HG03521 (cell line): ENCODE data around the gene SLC25A15.
"Not testable (repeated sequence)": the region's sequence is repeated elsewhere in the genome, so short reads cannot be mapped to it uniquely, and the experiment has no call there.

Source experiments
- ATAC-seq: cut with Tn5 transposase; IDR thresholded peaks from one replicate; pipeline ENCODE4 v1.9.1; 2021; ENCODE audit warnings: mild to moderate bottlenecking, moderate library complexity; ENCODE audit not compliant: unreplicated experiment

Gene SLC25A15

DNA sequence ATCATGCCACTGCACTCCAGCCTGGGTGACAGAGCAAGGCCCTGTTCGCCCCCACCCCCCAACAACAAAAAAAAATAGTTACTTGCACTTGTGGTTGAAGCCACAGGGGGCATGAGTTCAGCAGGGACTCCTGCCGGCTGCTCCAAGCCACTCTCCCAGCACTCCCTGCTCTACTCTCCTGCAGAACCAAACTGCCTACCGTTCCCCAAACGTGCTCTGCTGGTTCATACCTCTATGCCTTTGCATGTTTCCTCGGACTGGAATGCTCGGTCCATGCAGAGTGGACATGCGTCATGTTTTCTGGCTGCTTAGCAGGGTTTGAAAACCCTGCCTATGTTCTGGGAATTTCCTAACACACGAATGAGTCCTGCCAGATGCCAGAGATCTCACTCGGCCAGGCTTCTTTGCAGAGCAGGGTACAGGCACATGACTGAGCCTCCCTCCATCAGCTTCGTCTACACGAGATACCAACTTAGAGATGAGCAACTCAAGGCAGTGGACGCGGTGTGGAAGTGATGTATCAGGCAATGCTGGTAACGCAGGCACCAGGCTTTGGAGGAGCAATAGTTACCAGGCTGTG lies 8.5 kb upstream of the SLC25A15 start:
- ATAC-seq: no peak

DNA sequence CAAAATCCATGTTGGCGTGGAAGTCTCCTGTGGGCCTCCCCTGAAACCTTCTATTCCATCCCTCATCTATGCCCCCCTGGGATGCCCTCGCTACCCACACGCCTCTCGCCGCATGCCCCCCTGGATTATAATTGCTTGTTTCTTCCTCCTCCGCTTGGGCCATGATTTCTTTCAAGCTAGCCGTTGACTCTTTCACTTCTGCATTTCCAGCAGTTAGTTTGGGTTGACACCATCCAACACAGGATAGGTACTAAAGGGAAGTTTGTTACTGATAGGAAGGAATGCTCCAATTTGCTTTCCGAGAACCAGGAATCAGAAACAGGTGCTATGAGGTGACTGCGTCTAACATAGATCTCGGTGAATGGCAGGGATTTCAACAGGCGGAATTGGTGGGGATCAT lies 7.7 kb upstream of the SLC25A15 start:
- no peak for ATAC-seq

DNA sequence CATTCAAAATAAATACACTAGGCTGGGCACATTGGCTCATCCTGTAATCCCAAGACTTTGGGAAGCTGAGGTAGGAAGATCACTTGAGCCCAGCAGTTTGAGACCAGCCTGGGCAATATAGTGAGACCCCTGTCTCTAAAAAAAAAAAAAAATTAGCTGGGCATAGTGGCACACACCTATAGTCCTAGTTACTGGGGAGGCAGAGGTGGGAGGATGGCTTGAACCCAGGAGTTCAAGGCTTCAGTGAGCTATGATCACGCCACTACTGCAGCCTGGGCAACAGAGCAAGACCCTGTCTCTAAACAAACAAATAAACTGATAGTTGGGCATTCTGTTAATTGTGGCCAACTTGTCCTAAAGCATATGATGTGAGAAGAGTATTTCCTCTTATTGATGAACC lies 6.4 kb upstream of the SLC25A15 start:
- not testable (repeated sequence) for ATAC-seq

DNA sequence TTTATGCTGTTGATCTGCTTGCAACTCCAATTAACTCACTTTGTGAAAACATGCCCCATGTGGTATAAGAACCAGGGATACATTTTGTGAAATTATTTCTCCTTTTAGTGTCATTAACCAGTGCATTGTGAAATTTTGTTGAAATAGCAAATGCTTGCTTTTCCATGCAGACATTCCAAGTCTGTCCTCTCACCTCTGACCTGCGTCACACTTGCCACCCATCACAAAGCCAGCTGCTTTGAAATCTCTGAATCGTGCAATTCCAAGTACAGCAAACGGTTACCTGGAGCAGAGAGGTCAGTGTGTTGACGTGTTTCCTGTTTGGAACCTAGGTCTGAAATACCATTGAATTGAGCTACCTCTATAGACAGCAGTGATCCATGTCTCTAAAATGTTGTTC lies 4.9 kb upstream of the SLC25A15 start:
- ATAC-seq: no peak

DNA sequence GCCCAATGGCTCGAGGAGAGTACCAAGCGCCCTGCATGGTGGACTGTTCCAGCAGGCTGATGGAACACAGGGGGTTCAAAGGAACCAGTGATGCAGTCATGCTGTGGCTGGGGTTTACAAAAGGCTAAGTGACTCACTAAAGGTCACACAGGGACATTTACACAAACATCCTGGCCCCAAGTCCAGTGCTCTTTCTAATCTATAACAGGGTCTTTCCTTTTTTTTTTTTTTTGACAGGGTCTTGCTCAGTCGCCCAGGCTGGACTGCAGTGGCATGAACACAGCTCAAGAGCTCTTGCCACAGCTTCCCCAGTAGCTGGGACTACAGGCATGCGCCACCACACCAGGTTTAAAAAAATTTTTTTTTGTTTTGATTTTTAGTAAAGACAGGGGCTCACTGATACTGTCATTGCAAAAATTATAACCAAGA lies 2.8 kb upstream of the SLC25A15 start:
- no peak for ATAC-seq

DNA sequence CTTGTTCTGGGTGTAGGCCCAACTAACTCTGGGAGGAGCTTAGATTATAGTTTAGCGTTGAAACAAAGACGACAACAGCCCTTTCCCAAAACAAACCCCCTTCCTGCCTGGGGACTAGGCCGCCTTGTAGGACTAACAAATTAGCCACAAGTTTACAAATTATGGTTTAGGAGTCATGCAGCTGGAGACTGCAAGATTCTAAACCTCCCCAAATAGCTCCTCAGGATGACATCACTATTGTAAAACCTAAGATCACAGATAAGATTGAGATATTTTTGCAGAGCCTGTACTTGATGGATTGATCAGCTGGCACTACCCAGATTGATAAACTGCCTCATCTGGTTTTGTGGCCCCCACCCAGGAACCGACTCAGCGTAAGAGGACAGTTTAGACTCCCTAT lies 2.3 kb upstream of the SLC25A15 start:
- ATAC-seq: no peak

DNA sequence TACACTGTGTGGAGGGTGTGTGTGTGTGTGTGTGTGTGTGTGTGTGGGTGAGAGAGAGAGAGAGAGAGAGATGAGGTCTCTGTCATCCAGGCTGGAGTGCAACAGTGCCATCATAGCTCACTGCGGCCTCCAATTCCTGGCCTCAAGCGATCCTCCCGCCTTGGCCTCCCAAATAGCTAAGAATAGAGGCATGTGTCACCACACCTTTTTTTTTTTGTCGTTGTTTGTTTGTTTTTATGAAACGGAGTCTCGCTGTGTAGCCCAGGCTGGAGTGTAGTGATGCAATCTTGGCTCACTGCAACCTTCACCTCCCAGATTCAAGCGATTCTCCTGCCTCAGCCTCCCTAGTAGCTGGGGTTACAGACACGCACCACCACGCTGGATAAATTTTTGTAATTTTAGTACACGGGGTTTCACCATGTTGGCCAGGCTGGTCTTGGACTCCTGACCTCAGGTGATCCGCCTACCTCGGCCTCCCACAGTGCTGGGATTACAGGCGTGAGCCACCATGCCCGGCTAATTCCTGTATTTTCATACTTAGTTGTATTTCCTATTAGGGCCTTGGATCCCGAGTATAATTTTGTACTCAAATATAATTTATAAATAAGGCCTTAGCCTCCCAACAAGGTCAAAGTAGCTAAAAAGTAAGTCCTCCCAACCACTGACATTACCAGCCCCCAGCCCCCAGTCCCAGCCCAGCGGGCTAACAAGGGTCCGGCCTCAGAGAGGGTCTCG lies 704 bp upstream of the SLC25A15 start:
- ATAC-seq: not testable (repeated sequence)

DNA sequence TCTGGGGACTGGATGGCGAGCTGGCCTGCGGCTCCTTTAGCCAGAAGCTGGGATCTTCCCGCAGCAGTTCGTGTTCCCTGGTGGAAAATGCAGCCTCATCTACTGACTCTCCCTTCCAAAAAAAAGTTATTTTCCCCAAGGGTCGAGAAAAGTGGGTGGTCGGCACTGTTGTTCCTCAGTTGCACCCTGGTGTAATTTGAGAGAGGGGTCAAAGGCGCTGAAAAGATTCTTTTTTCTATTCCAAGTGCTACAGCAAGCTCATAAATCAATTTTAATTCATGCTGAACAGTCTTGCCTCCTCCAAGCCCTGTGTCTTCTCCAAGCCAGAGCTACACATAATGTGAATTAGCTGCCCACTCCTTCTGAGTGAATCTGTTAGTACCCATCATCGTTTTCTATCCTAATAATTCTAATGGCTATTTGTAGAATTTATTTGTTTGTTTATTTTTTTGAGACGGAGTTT lies 774 bp downstream of the SLC25A15 start:
- ATAC-seq: no peak

DNA sequence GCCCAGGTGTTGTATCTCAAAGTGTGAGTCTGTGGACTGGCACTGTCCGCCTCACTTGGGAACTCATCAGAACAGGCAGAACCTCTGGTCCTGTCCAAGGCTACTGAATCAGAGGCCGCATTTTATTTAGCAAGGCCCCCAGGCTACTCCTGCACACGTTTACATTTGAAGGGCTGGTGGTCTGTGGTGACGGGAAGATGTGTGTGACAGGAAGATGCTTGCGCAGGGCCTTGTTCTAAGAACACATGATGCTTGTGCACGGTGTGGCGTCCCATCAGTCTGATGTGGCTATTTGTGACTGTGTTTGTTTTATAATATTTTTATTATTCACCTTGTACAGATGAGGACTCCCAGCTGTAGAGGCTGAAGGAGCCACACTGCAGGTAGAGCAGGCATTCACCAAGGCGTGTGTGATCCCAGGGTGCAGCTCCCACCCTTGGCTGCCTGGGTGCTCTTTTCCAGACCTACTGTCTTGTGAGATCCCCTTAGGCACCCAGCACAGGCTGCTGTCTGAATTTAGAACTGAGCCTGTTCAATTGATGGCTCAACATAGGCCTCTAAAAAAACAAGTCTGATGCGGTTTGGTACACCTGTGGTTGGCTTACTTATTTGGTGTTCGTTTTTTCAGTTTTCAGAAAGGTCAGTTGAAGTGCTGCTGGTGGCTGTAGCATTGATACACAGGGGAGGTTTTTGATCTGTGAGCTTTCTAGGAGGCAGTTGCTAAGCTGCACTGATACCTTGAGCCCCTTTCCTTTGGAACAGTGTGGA lies 3.1 kb downstream of the SLC25A15 start:
- ATAC-seq: no peak

DNA sequence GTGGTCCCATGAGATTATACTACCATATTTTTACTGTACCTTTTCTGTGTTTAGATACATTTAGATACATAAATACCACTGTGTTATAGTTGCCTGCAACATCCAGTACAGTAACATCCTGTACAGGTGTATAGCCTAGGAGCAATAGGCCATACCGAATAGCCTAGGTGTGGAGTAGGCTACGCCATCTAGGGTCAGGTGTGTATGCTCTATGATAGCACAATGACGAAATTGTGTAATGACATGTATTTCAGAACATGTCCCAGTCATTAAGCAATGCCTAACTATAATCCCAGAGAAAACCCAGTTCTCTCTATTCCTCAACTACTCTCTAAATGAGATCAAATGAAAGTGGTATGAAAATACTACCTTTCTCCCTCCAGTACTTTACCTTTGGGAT lies 3.9 kb downstream of the SLC25A15 start:
- ATAC-seq: no peak

DNA sequence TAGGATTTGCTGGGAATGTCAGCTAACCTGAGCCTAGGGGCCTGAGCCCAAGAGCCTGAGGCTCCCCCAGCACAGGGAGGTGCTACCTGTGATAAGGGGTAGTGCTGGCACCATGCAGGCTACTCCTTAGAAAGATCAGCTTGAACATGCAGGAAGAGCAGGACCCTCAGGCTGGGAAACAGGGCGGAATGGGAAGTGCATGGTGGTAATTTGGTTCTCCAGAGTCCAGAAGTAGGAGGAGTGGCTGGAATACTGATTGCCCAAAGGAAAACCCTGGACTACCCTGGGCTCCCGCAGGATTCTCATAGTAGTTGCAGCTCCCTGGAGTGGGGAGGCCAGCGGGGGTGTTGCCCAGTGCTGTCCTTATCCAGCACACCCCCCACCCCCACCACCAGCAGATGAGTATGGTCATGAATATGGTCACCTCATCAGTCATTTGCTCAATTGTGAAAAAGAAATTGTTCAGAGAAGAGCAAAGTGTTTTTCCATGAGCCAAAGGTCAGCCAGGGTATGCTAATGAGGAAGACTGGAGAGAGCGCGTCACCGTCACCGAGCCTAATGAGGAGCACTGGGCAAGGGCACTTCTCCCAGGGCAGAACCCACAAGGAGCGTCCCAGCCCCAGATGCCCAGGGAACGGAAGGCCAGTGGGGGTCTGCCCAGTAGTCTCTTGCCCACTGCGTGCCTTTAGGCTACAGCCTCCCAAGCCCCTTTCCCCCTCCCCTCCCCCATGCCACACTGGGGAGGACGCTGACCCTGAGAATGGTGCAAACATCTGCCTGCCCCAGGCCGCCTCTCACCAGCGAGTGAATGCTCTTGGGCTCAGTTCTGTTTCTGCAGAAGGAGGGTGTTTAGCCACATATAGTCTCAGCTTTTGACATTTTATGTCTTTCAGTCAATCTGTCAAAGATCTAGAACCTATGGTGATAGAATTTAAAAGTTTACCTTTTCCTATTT lies 5.3 kb downstream of the SLC25A15 start:
- no peak for ATAC-seq

DNA sequence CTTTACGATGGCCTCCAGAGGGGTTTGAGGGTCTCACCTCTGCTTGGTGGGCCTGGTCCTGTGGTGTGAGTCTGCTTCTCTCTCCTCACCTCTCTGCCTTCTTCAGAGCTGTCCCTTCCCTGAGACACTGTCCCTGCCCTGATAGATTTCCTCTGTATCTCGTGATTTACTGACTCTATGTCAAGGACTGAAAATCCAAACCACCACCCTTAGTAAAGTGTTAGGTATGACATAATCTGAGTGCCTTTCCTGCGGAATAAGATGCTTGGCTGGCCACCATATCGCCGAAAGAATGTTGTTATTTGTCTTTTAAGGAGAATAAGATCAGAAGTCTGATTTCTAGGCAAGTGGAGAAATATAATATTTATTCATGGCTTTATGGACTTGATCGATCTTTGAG lies 7.2 kb downstream of the SLC25A15 start:
- ATAC-seq: no peak

DNA sequence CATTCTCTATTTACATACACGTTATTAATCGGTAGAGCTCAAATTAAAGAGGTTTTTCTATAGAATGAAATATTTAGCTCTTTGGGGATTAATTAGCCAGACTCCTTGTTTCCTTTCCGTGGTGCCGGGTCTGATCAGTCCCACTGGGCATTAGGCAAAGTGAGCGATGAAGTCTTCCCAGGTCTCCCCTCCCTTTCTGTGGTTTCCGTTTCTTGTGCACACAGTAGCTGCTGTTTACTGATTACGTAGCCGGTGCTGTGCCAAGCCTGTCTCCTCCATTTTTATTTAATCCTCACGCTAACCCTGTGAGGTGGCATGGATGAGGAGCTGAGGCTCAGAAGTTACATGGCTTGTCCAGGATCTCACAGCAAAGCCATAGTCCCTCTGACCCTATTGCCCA lies 9.0 kb downstream of the SLC25A15 start:
- no peak for ATAC-seq

DNA sequence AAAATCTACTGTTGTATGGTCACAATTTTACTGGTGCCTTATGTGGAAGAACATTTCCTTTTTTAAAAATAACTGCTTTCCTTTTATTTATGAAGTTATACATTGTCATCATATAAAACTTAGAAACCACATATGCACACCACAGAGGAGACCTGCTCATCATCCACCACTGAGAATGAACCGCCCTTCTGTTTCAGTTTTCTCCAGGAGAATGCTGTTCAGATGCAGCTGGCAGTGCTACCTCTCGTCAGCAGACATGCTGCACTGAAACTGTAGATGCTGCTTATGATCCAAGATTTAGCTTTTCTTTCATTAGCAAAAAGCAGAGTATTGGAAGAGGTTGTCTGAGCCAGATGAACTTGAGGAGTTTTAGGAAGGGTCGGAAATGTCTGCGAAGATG lies 10.1 kb downstream of the SLC25A15 start:
- no peak for ATAC-seq

DNA sequence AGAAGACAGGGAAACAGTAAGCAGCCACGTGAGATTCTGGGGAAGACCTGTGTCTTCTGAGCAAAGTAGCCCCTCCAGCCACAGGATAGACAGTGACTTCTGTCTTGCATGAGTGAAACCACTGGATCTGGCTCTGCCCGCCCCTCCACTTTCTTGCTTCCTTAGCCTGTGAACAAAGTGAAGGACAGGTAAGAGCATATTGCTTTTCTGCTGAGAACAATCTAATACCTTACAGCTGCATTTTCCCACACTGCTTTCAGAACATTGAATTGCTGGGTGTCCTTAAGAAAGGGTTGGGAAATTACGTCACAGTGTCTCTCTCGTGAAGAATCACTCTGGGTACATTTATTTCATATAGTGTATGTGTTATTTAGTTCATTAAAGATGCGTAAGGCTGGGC lies 11.1 kb downstream of the SLC25A15 start:
- ATAC-seq: no peak

DNA sequence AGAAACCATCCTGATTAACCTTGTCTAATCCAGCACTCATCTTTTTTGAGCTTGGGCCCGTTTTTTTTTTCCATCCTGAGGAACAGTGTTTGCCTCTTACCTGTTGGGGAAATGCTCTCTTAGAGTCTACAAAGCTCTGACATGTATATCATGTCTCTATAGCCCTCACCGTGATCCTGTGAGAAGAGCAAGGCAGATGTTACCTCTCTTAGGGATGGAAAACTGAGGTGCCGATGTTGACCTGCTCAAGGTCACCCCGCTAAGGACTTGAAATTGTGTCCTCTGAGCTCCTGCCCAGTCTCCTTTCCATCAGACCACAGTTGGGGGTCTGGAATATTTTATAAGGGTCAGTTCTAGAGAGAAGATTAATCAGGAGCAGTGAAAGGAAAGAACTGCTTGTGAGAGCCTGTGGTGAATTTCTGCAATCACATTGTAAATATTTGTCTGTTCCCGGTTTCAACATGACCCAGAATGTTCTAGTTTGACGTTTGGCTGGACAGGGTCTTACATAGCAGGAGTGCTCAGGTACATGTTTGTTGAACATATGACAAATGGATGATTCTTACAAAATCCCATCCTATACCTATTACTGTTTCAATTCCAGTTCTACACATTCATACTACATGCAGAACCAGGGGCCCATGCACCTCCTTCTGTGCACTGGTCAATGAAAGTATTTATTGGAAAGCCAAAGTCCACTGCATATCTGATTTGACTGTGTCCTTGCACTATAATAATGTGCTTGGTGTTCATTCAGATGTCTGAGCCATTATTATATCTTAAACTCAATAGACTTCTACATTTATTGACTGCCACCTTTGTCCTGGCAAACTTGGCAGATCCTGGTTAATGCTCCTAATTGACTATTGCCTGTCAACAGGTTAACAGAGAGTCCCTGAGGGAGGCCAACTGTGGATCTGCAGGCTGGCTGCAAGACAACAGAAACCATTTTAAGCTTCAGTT lies 12.1 kb downstream of the SLC25A15 start:
- ATAC-seq: no peak

DNA sequence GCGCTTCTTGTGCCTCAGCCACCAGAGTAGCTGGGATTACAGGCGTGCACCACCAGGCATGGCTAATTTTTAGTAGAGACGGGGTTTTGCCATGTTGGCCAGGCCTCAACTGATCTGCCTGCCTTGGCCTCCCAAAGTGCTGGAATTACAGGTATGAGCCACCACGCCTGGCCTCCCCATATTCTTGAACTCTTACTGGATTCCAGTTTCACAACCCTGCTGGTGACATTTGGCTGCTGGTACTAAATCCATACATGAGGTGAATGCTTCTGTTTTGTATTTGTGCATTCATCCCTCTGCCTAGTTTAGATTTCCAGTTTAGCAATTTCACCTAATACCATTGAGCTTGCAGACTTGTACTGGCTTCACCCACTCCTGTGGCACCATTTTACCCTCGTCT lies 13.9 kb downstream of the SLC25A15 start:
- ATAC-seq: no peak

DNA sequence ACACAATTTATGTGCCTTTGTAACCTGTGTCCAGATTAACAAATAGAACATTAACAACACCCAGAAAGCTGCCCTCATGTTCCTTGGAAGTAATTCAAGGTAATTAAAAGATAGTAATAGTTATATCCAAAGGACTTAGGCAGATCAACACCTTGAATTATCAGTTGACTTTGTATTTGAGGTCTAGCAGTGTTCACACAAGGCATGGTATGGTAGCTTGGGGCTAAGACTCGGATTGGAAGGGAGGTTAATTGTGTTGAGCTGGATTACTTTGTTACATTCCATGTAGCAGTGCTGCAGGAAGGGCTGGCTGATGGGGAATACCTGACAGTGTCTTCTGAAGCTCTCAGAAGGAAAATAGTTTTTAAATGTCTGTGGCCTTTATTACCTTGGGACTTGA lies 16.8 kb downstream of the SLC25A15 start:
- ATAC-seq: no peak

DNA sequence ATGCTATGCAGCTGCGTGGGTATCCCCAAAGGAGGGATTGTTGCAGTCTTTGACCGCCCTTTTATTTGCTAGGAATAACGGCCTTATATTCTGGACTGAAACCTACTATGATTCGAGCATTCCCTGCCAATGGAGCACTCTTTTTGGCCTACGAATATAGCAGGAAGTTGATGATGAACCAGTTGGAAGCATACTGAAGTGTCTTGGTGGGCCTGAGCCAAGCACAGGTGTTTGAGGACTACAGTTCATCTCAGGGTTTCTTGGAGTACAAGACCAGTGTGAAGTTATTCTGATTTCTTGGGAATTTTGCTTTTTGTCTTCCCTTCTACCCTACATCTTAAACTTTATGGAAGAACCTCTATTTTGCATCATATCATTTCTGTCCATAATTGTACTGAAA lies 20.1 kb downstream of the SLC25A15 start:
- no peak for ATAC-seq

DNA sequence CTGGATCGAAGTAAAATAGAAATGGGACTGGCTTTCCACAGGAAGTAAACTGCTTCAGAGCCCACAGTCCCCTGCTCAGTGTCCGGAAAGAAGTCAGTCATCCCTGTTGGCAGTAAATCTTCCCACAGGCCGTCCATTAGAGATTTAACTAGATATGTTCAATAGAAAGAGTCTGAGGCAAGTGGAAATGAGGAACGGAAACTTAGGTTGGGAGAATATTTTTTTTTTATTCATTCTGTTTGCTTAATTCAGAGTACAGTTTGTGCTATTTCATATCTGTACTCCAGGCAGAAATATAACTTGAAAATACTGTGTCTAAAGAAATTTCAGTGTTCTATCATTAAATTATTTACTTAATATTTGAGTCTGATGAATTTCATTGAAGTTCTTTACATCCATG lies 22.7 kb downstream of the SLC25A15 start:
- no peak for ATAC-seq
